GM10847 (cell line): ENCODE results near the gene PUS7L.

Experiments used
- POLR2A ChIP-seq: IDR thresholded peaks from 2 replicates; pipeline ENCODE4 v1.6.1; 2011; ENCODE audit not compliant: insufficient read length; ENCODE audit errors: extremely low read depth

Gene PUS7L

GRCh38 chr12:43758728-43759563, at the start of gene PUS7L, which contains the start of gene IRAK4:
Gene PUS7L, minus strand, starts transcription at chr12:43758790. Its CDS starts 3,545 bp downstream, at chr12:43755245.
Gene IRAK4, plus strand, starts transcription at chr12:43758951. Its CDS starts 9,161 bp downstream, at chr12:43768112.
- peak; percentile 83 for TF ChIP-seq POLR2A

- TF ChIP-seq POLR2A, result no peak
Measured at GRCh38 chr12:43807386-43807785, 48.8 kb upstream of the PUS7L start.

- no peak for TF ChIP-seq POLR2A
Measured at GRCh38 chr12:43806737-43807072, 48.1 kb upstream of the PUS7L start.

- peak; percentile 91 for TF ChIP-seq POLR2A
Measured at GRCh38 chr12:43805860-43806736, 47.5 kb upstream of the PUS7L start, which contains the start of gene TWF1. Gene TWF1, minus strand, starts transcription at chr12:43806317. Its CDS starts 72 bp downstream, at chr12:43806245.

GRCh38 chr12:43805149-43805859, 46.7 kb upstream of the PUS7L start:
- no peak for TF ChIP-seq POLR2A

- no peak for TF ChIP-seq POLR2A
Measured at GRCh38 chr12:43797561-43798217, 39.1 kb upstream of the PUS7L start.

- TF ChIP-seq POLR2A, result no peak
Measured at GRCh38 chr12:43795716-43796280, 37.2 kb upstream of the PUS7L start.

- TF ChIP-seq POLR2A, result no peak
Measured at GRCh38 chr12:43789941-43790340, 31.4 kb upstream of the PUS7L start.

GRCh38 chr12:43786899-43787693, 28.5 kb upstream of the PUS7L start:
- TF ChIP-seq POLR2A, result no peak

- TF ChIP-seq POLR2A, result no peak
Measured at GRCh38 chr12:43776498-43776897, 17.9 kb upstream of the PUS7L start.

- TF ChIP-seq POLR2A, result no peak
Measured at GRCh38 chr12:43766291-43766690, 7.7 kb upstream of the PUS7L start.

GRCh38 chr12:43764528-43764927, 5.9 kb upstream of the PUS7L start:
- no peak for TF ChIP-seq POLR2A

- TF ChIP-seq POLR2A, result no peak
Measured at GRCh38 chr12:43763769-43764168, 5.2 kb upstream of the PUS7L start.

- no peak for TF ChIP-seq POLR2A
Measured at GRCh38 chr12:43762596-43762995, 4.0 kb upstream of the PUS7L start.

GRCh38 chr12:43761500-43761899, 2.9 kb upstream of the PUS7L start:
- no peak for TF ChIP-seq POLR2A
